Activated T-helper 2 cell treated with anti-CD3 and anti-CD28 coated beads, Interferon-gamma antibody, Interleukin-2, Interleukin-4, amounts not matched to agents 10 μg/mL and 5 μg/mL and 100 μg/mL, durations not matched to agents 14 hours and 24 hours and 36 hours (primary cell): ENCODE data around the gene CDA. TPM values are rescaled to one million over a fixed set of nuclear protein-coding genes. Genes with fewer than 3 reads are reported as not detected.

Source experiments
- DNase-seq: peaks from one replicate; pipeline ENCODE4 v3.0.0; 2021; ENCODE audit warnings: low spot score
- H3K27ac Mint-ChIP-seq: one replicate; pipeline ENCODE4 v1.8.0; 2021; ENCODE audit warnings: mixed read lengths
- H3K27me3 Mint-ChIP-seq: one replicate; pipeline ENCODE4 v1.8.0; 2021; ENCODE audit warnings: low read depth, mixed read lengths
- H3K36me3 Mint-ChIP-seq: one replicate; pipeline ENCODE4 v1.8.0; 2021; ENCODE audit warnings: low read depth, mixed read lengths
- H3K4me1 Mint-ChIP-seq: one replicate; pipeline ENCODE4 v1.8.0; 2021; ENCODE audit warnings: low read depth, mixed read lengths
- H3K4me3 Mint-ChIP-seq: one replicate; pipeline ENCODE4 v1.8.0; 2021; ENCODE audit warnings: low read depth, mild to moderate bottlenecking, moderate library complexity, mixed read lengths
- H3K9me3 Mint-ChIP-seq: one replicate; pipeline ENCODE4 v1.8.0; 2021; ENCODE audit warnings: mixed read lengths
- intact Hi-C: fragments of 100-400 bp; cut with micrococcal nuclease; formaldehyde crosslinking; loops from one replicate; pipeline ENCODE4 v1.15.1; 2023
- total RNA-seq: library from RNA; stranded (reverse); gene quantifications from 2 replicates; pipeline ENCODE4 v1.2.3, GENCODE V29; 2022

CDA gene
- not detected in 2 replicates for total RNA-seq

DNA sequence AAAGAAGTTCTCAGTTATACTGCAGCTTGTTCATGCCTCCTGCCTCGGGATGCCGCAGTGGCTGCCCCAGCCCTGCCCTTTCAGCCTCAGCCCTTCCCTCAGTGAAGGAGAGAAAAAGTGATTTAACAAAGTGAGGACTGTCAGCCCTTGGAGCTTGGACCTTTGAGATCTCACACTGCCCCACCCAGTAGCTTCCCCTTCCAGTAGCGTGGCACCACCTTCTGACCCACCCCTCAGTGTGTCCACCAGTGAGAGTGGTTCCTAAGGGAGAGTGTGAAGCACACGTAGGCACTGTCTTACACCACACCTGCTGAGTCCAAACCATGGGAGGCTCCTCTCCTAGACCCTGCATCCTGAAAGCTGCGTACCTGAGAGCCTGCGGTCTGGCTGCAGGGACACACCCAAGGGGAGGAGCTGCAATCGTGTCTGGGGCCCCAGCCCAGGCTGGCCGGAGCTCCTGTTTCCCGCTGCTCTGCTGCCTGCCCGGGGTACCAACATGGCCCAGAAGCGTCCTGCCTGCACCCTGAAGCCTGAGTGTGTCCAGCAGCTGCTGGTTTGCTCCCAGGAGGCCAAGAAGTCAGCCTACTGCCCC lies at the start of gene CDA:
Gene CDA (plus strand): TSS at position 464 of the 592 bp plus-strand sequence. CDS start 33 bp downstream, at position 497.
- Mint-ChIP-seq H3K4me3 (no peak within 1 kb of the TSS), H3K4me1 (peaks cover 9% of the 10 kb centered on the region), H3K27ac (no peak within 1 kb of the TSS), H3K9me3 (no peaks in the 10 kb centered on the region), H3K36me3 (no peaks in the 10 kb centered on the region), H3K27me3 (peaks cover 35% of the 10 kb centered on the region)
- no peak for DNase-seq
- intact Hi-C loops = no loop called here

DNA sequence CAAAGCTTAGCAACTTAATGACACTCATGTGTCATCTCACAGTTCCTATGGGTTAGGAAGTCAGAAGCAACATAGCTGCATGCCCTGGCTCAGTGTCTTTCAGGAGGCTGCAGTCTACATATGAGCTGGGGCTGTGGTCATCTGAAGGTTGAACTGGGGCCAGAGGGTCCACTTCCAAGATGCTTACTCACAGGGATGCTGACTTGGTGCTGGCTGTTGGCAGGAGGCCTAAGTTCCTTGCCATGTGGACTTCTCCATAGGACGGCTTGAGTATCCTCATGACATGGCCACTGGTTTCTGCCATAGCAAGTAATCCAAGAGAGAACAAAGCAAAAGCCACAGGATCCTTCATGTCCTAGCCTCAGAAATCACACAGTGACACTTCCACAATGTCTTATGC lies 48.6 kb upstream of the CDA start:
- Mint-ChIP-seq H3K9me3 (no peaks in the 10 kb centered on the region), H3K4me1 (no peaks in the 10 kb centered on the region), H3K27me3 (peaks cover 17% of the 10 kb centered on the region), H3K4me3 (no peak overlapping the region), H3K27ac (no peak overlapping the region), H3K36me3 (no peaks in the 10 kb centered on the region)
- no peak for DNase-seq
- intact Hi-C loops = no loop called here

GRCh38 chr1:20546637-20547036 lies 42.3 kb upstream of the CDA start:
- no peaks in the 10 kb centered on the region for H3K36me3 Mint-ChIP-seq
- intact Hi-C loops = no loop called here
- H3K9me3 Mint-ChIP-seq = no peaks in the 10 kb centered on the region
- H3K4me1 Mint-ChIP-seq = no peaks in the 10 kb centered on the region
- DNase-seq = no peak
- peaks cover 26% of the 10 kb centered on the region for H3K27me3 Mint-ChIP-seq
- H3K27ac Mint-ChIP-seq = no peak overlapping the region
- H3K4me3 Mint-ChIP-seq = no peak overlapping the region

DNA sequence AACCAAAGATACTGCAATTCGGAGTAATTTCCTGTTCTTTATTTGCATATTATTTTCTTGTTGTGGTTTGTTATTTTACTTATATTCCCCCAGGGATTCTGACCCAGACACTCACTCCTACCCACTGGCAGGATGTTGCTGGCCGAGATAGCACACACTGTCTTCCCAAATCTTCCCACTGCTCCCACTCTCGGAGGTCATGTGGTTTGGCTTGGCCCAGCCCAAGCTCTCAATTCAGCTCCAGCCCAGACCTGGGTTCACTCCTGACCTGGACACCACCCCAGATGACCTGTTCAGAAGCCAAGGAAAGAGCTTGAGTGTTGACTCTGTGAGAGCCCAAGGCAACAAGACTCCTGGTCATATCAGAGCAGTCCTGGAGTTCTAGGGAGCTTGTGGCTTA lies 37.7 kb upstream of the CDA start:
- Mint-ChIP-seq H3K36me3 (no peaks in the 10 kb centered on the region), H3K27me3 (peaks cover 39% of the 10 kb centered on the region), H3K4me3 (no peak overlapping the region), H3K9me3 (no peaks in the 10 kb centered on the region), H3K4me1 (no peaks in the 10 kb centered on the region), H3K27ac (no peak overlapping the region)
- intact Hi-C loops = no loop called here
- no peak for DNase-seq

DNA sequence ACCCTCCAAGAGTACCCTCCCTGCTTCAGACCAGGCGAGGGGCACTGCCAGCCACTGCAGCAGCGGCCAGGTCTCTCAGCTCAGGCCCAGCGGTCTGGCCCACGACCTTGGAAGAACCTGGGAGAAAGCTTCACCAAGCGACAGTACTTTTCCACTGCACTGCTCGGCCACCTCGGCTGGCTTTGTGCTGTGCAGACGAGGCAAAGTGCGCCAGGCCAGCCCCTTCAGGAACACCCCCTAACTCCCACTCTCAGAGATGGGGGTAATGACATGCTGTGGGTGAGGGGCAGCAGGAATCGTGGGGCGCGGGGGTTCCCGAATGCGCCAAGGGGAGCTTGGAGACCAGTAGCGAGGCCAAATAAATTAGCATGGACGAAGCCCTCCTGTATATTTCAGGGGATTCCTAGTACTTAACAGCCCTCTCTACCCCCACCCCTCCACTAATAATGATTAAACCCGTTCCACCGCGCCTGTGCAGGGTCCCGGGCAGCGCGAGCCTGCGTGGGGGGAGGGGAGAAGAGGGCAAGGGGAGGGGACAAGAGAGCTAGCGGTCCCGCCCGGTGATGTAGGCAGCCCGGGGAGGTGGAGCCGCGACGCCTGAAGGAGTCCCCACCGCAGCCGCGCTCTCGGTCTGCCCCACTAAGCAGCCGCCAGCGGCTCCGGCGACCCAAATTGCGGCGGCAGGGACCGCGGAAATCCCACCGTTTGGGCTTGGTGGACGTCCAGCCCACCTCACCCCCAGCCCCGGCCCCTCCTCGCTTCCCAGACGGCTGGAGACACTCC lies 36.8 kb upstream of the CDA start, which contains the start of gene FAM43B:
Gene FAM43B (plus strand): TSS at position 629 of the 783 bp plus-strand sequence. CDS start 401 bp downstream, outside the sequence.
- H3K4me3 Mint-ChIP-seq = no peak within 1 kb of the TSS
- no peak for DNase-seq
- H3K27me3 Mint-ChIP-seq = peaks cover 34% of the 10 kb centered on the region
- H3K4me1 Mint-ChIP-seq = no peaks in the 10 kb centered on the region
- no peak within 1 kb of the TSS for H3K27ac Mint-ChIP-seq
- intact Hi-C loops = no loop called here
- H3K9me3 Mint-ChIP-seq = no peaks in the 10 kb centered on the region
- H3K36me3 Mint-ChIP-seq = no peaks in the 10 kb centered on the region

- Mint-ChIP-seq H3K36me3 (no peaks in the 10 kb centered on the region), H3K9me3 (no peaks in the 10 kb centered on the region), H3K4me1 (no peaks in the 10 kb centered on the region), H3K4me3 (no peak overlapping the region), H3K27ac (no peak overlapping the region), H3K27me3 (peaks cover 34% of the 10 kb centered on the region)
- no peak for DNase-seq
- intact Hi-C loops = no loop called here
Measured at GRCh38 chr1:20552728-20553445, 36.0 kb upstream of the CDA start.

- Mint-ChIP-seq H3K4me3 (no peak overlapping the region), H3K27ac (no peak overlapping the region), H3K9me3 (no peaks in the 10 kb centered on the region), H3K27me3 (peaks cover 32% of the 10 kb centered on the region), H3K4me1 (no peaks in the 10 kb centered on the region), H3K36me3 (no peaks in the 10 kb centered on the region)
- DNase-seq = no peak
- intact Hi-C loops = no loop called here
Measured at GRCh38 chr1:20555025-20555757, 33.7 kb upstream of the CDA start.

GRCh38 chr1:20555758-20556120 lies 33.2 kb upstream of the CDA start:
- intact Hi-C loops = no loop called here
- Mint-ChIP-seq H3K36me3 (no peaks in the 10 kb centered on the region), H3K4me1 (no peaks in the 10 kb centered on the region), H3K4me3 (no peak overlapping the region), H3K9me3 (no peaks in the 10 kb centered on the region), H3K27ac (no peak overlapping the region), H3K27me3 (peaks cover 32% of the 10 kb centered on the region)
- no peak for DNase-seq

DNA sequence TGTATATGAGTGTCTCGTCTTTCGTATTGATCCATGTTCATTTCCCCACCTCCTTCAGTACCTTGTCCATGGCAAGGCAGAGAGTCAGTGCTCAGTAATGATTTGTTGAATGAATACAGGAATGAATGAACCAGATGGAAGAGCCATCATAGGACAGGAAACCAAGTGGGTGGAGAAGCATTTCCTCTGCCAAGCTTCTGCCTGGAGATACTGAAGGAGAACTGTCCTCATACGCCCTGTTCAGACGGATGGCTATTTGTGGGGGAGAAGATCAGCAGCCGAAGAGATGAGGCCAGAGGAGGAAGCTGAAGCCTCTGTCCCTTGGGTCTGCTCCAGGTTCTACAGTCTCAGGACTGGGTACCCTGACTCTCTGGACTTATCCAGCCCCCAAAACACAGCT lies 30.7 kb upstream of the CDA start:
- no peaks in the 10 kb centered on the region for H3K36me3 Mint-ChIP-seq
- H3K4me3 Mint-ChIP-seq = no peak overlapping the region
- no peak for DNase-seq
- no peak overlapping the region for H3K27ac Mint-ChIP-seq
- H3K27me3 Mint-ChIP-seq = peaks cover 21% of the 10 kb centered on the region
- no peaks in the 10 kb centered on the region for H3K4me1 Mint-ChIP-seq
- intact Hi-C loops = no loop called here
- H3K9me3 Mint-ChIP-seq = no peaks in the 10 kb centered on the region

DNA sequence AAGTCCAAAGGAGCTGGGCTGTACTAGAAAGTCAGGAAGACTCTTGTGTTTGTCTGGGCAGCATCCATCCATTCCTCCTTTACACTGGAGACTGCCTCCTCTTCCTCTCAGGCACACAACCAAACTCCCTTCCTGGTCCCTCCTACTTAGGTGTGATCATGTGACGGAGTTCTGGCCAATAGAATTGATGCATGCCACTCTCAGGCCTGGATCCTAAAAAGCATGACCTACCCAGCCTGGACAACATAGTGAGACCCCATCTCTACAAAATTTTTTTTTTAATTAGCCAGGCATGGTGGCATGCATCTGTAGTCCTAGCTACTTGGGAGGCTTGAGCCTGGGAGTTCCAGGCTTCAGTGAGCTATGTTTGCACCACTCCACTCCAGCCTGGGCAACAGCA lies 27.9 kb upstream of the CDA start:
- no peaks in the 10 kb centered on the region for H3K36me3 Mint-ChIP-seq
- no peak overlapping the region for H3K27ac Mint-ChIP-seq
- intact Hi-C loops = no loop called here
- H3K4me3 Mint-ChIP-seq = no peak overlapping the region
- H3K4me1 Mint-ChIP-seq = no peaks in the 10 kb centered on the region
- H3K9me3 Mint-ChIP-seq = no peaks in the 10 kb centered on the region
- no peak for DNase-seq
- peaks cover 13% of the 10 kb centered on the region for H3K27me3 Mint-ChIP-seq

- Mint-ChIP-seq H3K9me3 (no peaks in the 10 kb centered on the region), H3K4me3 (no peak overlapping the region), H3K36me3 (no peaks in the 10 kb centered on the region), H3K4me1 (no peaks in the 10 kb centered on the region), H3K27ac (no peak overlapping the region), H3K27me3 (peaks cover 13% of the 10 kb centered on the region)
- DNase-seq = no peak
- intact Hi-C loops = no loop called here
Measured at GRCh38 chr1:20565234-20565633, 23.7 kb upstream of the CDA start.

DNA sequence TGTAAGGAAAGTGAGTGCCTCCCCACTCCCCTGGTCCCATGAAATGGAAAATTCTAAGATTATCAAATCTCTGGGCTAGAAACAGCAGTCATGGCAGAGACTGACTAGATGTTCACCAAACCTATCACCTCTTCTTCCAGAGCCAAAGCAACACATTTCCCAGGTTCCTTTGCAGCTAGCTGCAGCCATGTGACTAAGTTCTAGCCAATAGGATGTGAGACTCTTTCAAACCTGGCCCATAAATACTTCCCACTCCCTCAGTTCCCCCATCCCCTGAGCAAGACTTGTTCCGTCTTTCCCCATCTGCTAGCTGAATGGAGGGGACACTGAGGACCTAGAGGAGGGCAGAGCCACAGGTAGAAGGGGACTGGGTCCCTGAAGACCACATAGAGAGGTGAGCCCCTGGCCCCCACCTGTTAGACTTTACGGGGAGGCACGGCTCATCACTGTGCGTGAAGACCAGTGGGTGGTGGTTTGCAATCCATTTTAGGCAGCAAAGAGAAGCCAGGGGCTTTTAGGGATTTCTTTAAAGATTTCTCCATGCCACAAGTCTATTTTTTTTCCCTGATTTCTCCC lies 19.3 kb upstream of the CDA start:
- Mint-ChIP-seq H3K4me3 (no peak overlapping the region), H3K4me1 (no peaks in the 10 kb centered on the region), H3K27ac (no peak overlapping the region), H3K36me3 (no peaks in the 10 kb centered on the region), H3K9me3 (no peaks in the 10 kb centered on the region), H3K27me3 (peaks cover 15% of the 10 kb centered on the region)
- intact Hi-C loops = no loop called here
- no peak for DNase-seq
